ENCODE results near the gene DLGAP3.

Gene DLGAP3

DNA sequence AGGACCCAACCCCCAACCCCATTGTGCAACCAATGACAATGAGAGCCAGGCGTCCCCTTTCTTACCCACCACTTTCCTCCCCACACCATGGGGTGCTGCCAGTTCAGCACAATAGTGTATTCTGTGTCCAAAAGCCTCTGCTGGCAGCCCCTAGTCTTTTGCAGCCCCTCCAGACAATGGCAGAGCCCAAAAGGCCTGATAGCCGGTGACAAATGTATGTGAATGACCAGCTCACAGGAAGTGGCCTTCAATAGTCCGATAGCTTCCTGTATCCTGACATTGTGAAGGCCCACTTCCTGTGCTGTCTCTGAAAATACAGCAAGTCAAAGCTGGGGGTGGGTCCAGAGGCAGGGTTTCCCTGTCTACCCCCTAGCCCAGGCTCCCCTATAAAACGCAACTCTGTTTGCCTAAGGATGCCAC is 86.5 kb downstream of the DLGAP3 start:
- Histone ChIP-seq H2AFZ (ENCODE audit: low read depth, low read length) (no peak overlapping the region), H3K4me2 (ENCODE audit: insufficient read depth, low read length) (no peak overlapping the region), H3K9ac (ENCODE audit: low read depth, low read length) (no peak overlapping the region), H3K9me3 (ENCODE audit: insufficient read depth, low read length, severe bottlenecking) (no peaks in the 10 kb centered on the region), H3K4me3 (ENCODE audit: low read depth in 1 of 2, low read length in 2 of 2) (no peak overlapping the region), H3K36me3 (ENCODE audit: insufficient read depth, low read length) (0 out of 2 replicates have a peak, but pooled peaks cover 3% of the 10 kb centered on the region), H3K4me1 (ENCODE audit: insufficient read depth, low read length) (no peaks in the 10 kb centered on the region), H3K27me3 (ENCODE audit: insufficient read depth, low read length, poor library complexity) (no peaks in the 10 kb centered on the region), H3K27ac (ENCODE audit: low read length) (no peak overlapping the region), H4K20me1 (ENCODE audit: insufficient read depth, low read length) (peaks cover 14% of the 10 kb centered on the region), H3K79me2 (ENCODE audit: insufficient read depth, low read length) (no peaks in the 10 kb centered on the region)
- no peak for DNase-seq
- no peak for ATAC-seq (ENCODE audit: insufficient read depth, low read depth)
- no peak for TF ChIP-seq EZH2 (IDR thresholded peaks at IDR 0.05; ENCODE audit: borderline replicate concordance, low read depth, low read length, severe bottlenecking)
- TF ChIP-seq, protein P1, sequence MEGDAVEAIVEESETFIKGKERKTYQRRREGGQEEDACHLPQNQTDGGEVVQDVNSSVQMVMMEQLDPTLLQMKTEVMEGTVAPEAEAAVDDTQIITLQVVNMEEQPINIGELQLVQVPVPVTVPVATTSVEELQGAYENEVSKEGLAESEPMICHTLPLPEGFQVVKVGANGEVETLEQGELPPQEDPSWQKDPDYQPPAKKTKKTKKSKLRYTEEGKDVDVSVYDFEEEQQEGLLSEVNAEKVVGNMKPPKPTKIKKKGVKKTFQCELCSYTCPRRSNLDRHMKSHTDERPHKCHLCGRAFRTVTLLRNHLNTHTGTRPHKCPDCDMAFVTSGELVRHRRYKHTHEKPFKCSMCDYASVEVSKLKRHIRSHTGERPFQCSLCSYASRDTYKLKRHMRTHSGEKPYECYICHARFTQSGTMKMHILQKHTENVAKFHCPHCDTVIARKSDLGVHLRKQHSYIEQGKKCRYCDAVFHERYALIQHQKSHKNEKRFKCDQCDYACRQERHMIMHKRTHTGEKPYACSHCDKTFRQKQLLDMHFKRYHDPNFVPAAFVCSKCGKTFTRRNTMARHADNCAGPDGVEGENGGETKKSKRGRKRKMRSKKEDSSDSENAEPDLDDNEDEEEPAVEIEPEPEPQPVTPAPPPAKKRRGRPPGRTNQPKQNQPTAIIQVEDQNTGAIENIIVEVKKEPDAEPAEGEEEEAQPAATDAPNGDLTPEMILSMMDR (IDR thresholded peaks at IDR 0.05; ENCODE audit: borderline replicate concordance, extremely low read depth, low read length, poor library complexity, severe bottlenecking): no peak

DNA sequence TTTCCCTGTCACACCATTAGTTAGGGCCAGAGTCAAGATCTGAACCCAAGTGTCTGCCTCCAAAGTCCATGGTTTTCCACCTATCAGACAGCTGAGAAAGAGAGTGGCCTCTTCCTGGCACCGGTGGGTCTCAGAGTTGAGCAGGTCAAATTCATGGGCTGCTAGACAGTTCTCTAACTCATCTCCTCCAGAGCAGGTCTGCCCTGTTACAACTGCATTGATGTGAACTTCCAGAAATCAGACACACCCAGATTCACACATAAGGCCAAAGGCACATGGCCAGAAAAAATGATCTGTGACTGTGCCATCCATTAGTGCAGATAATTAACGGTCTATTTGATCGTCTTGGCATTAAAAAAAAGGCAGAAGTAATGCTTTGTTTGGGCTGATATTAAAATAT is 87.4 kb downstream of the DLGAP3 start:
- Histone ChIP-seq H3K27ac (ENCODE audit: low read length) (no peak overlapping the region), H4K20me1 (ENCODE audit: insufficient read depth, low read length) (peaks cover 9% of the 10 kb centered on the region), H3K27me3 (ENCODE audit: insufficient read depth, low read length, poor library complexity) (no peaks in the 10 kb centered on the region), H2AFZ (ENCODE audit: low read depth, low read length) (no peak overlapping the region), H3K36me3 (ENCODE audit: insufficient read depth, low read length) (no peaks in the 10 kb centered on the region), H3K79me2 (ENCODE audit: insufficient read depth, low read length) (no peaks in the 10 kb centered on the region), H3K9ac (ENCODE audit: low read depth, low read length) (no peak overlapping the region), H3K4me1 (ENCODE audit: insufficient read depth, low read length) (no peaks in the 10 kb centered on the region), H3K4me3 (ENCODE audit: low read depth in 1 of 2, low read length in 2 of 2) (no peak overlapping the region), H3K9me3 (ENCODE audit: insufficient read depth, low read length, severe bottlenecking) (no peaks in the 10 kb centered on the region), H3K4me2 (ENCODE audit: insufficient read depth, low read length) (no peak overlapping the region)
- ATAC-seq (ENCODE audit: insufficient read depth, low read depth): no peak
- no peak for DNase-seq
- TF ChIP-seq, protein P1 (IDR thresholded peaks at IDR 0.05; ENCODE audit: borderline replicate concordance, extremely low read depth, low read length, poor library complexity, severe bottlenecking): no peak
- no peak for TF ChIP-seq EZH2 (IDR thresholded peaks at IDR 0.05; ENCODE audit: borderline replicate concordance, low read depth, low read length, severe bottlenecking)

DNA sequence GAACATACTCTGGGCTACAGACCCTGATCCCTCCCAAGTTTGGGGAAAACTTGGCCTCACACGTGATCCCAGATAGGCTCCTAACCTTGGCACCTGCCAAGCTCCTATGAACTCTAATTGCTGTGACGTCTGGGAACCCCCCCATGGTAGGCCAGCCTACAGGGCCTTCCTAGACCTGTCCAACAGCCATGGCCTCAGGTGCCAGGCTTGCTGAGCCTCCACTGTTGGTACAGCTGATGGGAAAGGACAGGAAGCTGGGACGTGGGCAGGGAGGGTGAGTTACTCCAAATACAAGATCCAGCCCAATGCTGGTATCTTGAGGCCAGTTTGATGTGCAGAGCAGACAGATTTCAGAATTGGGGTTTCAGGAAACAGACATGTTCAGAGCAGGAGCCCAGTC is 89.0 kb downstream of the DLGAP3 start:
- no peak overlapping the region for H3K4me2 ChIP-seq (ENCODE audit: insufficient read depth, low read length)
- H3K36me3 ChIP-seq (ENCODE audit: insufficient read depth, low read length): no peaks in the 10 kb centered on the region
- no peak overlapping the region for H3K4me3 ChIP-seq (ENCODE audit: low read depth in 1 of 2, low read length in 2 of 2)
- H3K4me1 ChIP-seq (ENCODE audit: insufficient read depth, low read length): no peaks in the 10 kb centered on the region
- no peak overlapping the region for H3K9ac ChIP-seq (ENCODE audit: low read depth, low read length)
- no peak for ATAC-seq (ENCODE audit: insufficient read depth, low read depth)
- H3K27me3 ChIP-seq (ENCODE audit: insufficient read depth, low read length, poor library complexity): no peaks in the 10 kb centered on the region
- H4K20me1 ChIP-seq (ENCODE audit: insufficient read depth, low read length): peaks cover 6% of the 10 kb centered on the region; the same call in 1 of the 2 replicates
- no peak for DNase-seq
- no peak for TF ChIP-seq EZH2 (IDR thresholded peaks at IDR 0.05; ENCODE audit: borderline replicate concordance, low read depth, low read length, severe bottlenecking)
- TF ChIP-seq, protein P1 (IDR thresholded peaks at IDR 0.05; ENCODE audit: borderline replicate concordance, extremely low read depth, low read length, poor library complexity, severe bottlenecking): no peak
- H3K79me2 ChIP-seq (ENCODE audit: insufficient read depth, low read length): no peaks in the 10 kb centered on the region
- no peak overlapping the region for H3K27ac ChIP-seq (ENCODE audit: low read length)
- no peak overlapping the region for H2AFZ ChIP-seq (ENCODE audit: low read depth, low read length)
- no peaks in the 10 kb centered on the region for H3K9me3 ChIP-seq (ENCODE audit: insufficient read depth, low read length, severe bottlenecking)
